PFSK-1 (cell line): ENCODE measurements around the gene S100A2.

Experiments used
- POLR2AphosphoS5 ChIP-seq: IDR thresholded peaks from 2 replicates; pipeline ENCODE4 v1.6.1; 2012; ENCODE audit warnings: low read depth, mild to moderate bottlenecking, control low read depth, low read length, moderate library complexity
- SIN3A ChIP-seq: IDR thresholded peaks from 2 replicates; pipeline ENCODE4 v1.6.1; 2012; ENCODE audit warnings: mild to moderate bottlenecking, low read length, moderate library complexity, borderline replicate concordance; ENCODE audit not compliant: insufficient read depth
- TAF1 ChIP-seq: IDR thresholded peaks from 2 replicates; pipeline ENCODE4 v1.6.1; 2012; ENCODE audit warnings: low read length, control low read depth, borderline replicate concordance; ENCODE audit not compliant: insufficient read depth

DNA sequence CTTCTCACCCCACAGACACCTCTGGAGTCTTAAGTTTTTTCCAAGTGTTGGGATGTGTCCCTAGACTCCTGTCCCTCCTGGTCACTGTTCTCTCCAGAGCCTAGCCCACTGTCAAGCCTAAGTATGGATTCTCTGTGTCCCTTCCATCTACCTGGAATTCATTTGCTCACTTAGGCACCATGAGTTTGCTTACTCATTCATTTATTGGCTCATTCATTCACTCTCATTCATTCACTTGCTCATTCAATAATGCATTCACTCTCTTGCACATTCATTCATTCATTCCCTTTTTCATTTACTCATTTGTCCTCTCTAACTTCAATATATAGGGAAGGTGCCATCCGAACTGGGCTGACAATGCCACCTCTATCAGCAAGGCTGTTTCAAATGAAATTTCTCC lies 45.7 kb upstream of the S100A2 start:
- TF ChIP-seq POLR2AphosphoS5 = no peak
- TF ChIP-seq TAF1 = no peak
- TF ChIP-seq SIN3A = no peak
